Stimulated activated CD4-positive, alpha-beta T cell treated with anti-CD3 and anti-CD28 coated beads, Interleukin-2, amount 100 ng/mL, for 48 hours (primary cell): Measurements from ENCODE around the gene RNMT.
"Not testable (repeated sequence)": the region's sequence is repeated elsewhere in the genome, so short reads cannot be mapped to it uniquely, and the experiment has no call there.

ENCODE experiments used
- DNase-seq, 2 donors: peaks; one replicate each; pipeline ENCODE4 v3.0.0-alpha.2; 2020

Gene RNMT

DNA sequence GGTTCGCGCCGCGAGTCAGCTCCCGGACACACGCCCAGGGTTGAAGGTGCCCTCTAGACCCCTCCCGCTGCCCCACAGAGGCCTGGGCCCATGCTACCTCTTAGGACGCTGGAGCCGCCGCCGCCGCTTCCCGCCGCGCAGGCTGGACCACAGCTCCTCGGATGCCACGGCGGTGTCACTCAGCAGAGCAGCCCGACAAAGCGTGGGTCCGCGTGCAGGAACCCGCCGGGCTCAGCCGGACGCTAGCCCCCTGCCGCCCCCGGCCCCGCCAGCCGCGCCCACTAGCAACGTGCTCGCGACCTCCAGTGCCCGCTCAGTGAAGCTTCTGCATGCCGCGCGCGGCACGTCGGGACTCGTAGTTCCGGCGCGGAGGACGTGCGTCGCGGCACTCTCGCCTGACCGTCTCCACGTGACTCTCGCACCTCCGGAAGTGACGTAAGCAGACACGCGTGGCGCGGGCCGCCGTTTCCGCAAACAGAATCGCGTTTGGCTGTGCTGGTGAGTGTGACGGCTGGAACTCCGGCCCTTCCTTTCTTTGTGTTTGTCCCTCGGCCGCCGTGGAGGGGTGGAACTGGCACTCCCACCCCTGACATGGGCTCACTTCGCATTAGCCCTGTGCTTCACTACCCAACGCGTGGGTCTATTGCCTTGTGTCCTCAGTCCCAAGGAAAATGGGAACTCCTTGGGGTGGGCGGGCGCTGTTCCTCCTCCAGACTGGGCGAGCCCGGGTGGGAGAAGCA lies at the start of gene RNMT, which contains the start of gene FAM210A:
Gene RNMT, plus strand, starts transcription at position 442 of the 740 bp plus-strand sequence. CDS start 4,845 bp downstream, outside the sequence.
Gene FAM210A, minus strand, starts transcription at position 327 of the 740 bp plus-strand sequence. CDS start 44,481 bp downstream, outside the sequence.
- peak; percentile 86 to 89 for DNase-seq

GRCh38 chr18:13677350-13677749 lies 49.1 kb upstream of the RNMT start:
- not testable (repeated sequence) for DNase-seq

DNA sequence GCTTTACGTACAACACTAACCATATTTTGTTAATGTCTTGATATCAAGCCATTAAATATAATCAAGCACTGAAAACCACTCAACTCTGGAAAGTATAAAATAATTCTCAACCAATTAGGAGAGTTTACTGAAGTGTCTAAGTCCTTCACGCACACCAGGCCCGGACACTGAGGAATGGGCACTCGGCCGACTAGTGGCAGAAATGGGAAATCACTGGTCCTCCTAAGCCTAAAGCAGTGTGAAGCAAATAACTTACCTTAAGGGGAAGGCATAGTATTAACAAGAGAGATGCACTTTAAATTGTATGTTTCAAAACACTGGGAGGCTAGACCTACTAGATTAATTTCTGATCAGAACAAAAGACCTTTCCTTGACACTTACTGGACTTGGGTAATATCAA lies 45.9 kb upstream of the RNMT start:
- no peak for DNase-seq

GRCh38 chr18:13681701-13682100 lies 44.8 kb upstream of the RNMT start:
- no peak for DNase-seq

DNA sequence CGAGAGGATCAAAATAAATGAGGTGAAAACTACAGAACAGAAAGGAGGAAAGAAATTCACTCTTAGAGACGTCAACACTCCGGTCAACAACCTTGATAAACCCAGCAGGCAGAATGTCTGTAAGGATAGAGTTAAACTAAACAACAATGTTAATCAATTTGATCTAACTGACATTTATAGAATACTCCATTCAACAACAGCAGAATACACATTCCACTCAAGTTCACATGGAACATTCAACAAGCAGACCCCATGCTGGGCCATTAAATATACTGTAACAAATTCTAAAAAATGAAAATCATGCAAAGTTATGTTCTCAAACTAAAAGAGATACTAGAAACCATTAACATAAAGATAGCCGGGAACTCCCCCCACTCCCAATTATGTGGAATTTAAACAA lies 41.9 kb upstream of the RNMT start:
- DNase-seq, result no peak

DNA sequence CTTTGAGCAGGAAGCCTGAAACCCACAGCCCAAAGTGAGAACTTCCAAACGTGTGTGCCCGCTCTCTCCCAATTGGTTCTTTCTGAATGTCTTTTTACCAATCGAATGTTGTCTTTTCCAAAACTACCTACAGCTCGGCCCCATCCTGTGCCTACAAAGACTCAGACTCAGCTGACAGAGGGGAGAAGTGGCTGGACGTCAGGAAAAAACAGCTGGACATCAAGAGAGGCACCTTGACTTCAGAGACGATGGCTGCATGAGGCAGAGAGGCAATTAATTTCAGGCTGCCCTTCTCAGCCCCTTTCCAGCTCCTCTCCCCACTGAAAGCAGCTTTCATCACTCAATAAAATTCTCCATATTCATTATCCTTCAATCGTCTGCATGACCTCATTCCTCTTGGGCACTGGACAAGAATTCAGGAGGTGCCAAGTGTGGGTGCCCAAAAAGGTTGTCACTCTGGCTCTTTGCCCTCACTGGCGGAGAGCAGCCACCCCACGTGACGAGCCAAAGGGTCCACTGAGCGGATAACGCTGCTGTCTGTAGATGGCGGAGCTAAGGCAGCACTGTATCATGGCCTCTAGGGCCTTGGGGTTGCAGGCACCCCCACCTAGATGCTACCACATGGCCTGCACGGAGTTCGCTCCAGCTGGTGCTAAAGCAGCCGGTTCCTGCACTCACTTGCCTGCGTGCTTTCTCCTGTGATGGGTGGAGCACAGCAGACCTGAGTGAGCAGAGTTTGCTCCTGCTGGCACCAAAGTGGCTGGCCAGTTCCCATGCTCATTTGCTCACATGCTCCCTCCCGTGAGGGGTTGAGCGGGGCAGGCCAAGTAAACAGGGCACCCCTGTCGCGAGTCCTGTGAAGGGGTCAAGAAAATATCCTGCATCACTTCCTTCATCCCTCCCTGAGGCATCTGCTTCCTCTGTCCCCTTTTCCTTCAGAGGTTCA lies 38.0 kb upstream of the RNMT start:
- DNase-seq, result no peak

GRCh38 chr18:13690060-13690459 lies 36.4 kb upstream of the RNMT start:
- not testable (repeated sequence) for DNase-seq

- not testable (repeated sequence) for DNase-seq
These were observed 31.1 kb upstream of the RNMT start for GRCh38 chr18:13695337-13695736.

- DNase-seq, result no peak
These were observed 29.5 kb upstream of the RNMT start for GRCh38 chr18:13696961-13697360.

GRCh38 chr18:13700153-13700552 lies 26.3 kb upstream of the RNMT start:
- DNase-seq, result no peak

DNA sequence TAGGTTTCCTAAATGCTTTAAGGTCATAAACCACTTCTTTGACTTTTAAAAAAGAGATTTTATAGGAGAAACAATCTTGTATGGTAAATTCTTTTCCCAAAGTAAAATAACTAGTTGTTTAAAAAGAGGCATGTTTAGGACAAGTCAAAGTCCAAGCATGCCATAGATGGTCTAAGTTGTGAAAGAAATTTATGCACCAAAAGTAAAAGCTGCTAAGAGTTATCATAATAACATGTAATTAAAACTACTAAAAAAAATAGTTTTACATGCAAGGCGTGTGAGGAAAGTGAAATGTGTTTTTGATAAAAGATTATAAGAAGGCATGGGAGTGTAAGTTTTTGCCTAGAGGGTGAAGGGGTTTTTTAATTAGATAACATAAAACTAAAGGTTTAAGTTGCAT lies 22.6 kb upstream of the RNMT start:
- DNase-seq, result no peak

DNA sequence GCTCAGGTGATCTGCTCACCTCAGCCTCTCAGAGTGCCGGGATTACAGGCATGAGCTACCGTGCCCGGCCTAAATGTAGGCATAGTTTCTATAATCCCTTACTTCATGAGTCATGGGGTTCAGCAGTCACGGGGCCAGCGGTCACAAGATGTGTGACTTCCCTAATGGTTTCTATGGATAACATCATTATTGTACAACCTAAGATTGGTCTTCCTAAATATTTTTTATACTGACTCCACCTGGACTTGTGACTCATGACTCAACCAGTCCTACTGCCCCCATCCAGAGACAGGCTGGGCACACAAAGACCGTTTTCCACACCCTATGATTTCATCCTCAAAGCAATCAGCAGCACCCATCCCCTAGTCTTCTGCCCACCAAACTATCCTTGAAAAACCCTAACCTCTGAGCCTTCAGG lies 16.1 kb upstream of the RNMT start:
- DNase-seq, result no peak

GRCh38 chr18:13712400-13713131 lies 13.9 kb upstream of the RNMT start:
- no peak for DNase-seq

GRCh38 chr18:13713455-13714055 lies 12.9 kb upstream of the RNMT start:
- DNase-seq, result no peak

DNA sequence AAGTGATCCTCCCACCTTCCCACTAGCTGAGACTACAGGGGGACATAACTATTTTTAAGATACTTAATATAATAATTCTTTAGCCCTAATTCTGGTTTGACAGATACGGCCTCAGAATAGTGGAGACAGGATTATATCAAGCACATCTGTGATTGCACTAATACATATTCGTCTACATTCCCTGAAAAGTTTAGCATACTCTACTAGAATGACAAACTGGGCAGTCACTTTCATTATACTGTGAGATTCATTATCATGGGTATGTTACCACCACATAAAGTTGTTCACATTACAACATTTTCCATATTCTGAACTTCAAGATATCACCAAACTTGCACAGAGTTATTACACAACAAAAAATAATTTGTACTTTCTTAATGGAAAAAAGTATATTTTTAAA lies 11.1 kb upstream of the RNMT start:
- no peak for DNase-seq

- no peak for DNase-seq
These were observed 9.6 kb upstream of the RNMT start for GRCh38 chr18:13716916-13717315.

- DNase-seq, result no peak
These were observed 6.3 kb upstream of the RNMT start for GRCh38 chr18:13720123-13720522.

- no peak for DNase-seq
These were observed 5.6 kb upstream of the RNMT start for GRCh38 chr18:13720847-13721246.

GRCh38 chr18:13725566-13726231 lies 774 bp upstream of the RNMT start:
- no peak for DNase-seq

GRCh38 chr18:13726972-13727331 lies 479 bp downstream of the RNMT start:
- peak in 1 of 2 donors; percentile 14 for DNase-seq

GRCh38 chr18:13730481-13730880 lies 4.0 kb downstream of the RNMT start:
- no peak for DNase-seq

DNA sequence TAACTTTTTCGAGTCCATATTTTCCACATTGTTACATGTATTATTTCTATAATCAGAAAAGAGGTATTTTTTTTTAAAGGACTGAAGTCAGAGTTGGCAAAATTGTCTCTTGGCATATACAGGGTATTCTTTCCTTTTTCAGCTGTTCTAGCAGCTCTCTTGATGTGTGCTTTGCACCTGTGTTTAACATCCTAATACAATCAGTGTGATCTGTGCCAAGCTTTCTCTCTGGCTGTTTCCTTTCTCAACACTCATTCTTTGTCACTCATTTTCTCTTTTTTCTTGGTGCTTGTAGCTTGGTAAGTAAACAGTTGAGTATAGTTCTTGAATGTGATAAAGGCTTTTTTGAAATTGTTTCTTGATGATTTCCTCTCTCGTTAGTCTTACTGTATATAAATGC lies 9.2 kb downstream of the RNMT start:
- DNase-seq, result no peak
